H1 (cell line): ENCODE measurements around the gene CEP89. TPM values are rescaled to one million over a fixed set of nuclear protein-coding genes. Genes with fewer than 3 reads are reported as not detected.

Experiments
- CTCF ChIA-PET: fragments of 300-600 bp; sonication (Branson Sonifier 250); formaldehyde crosslinking; loops from one replicate; lab custom pipeline; 2021; ENCODE audit not compliant: partially characterized antibody; lab: Charles Lee
- POLR2A ChIA-PET: fragments of 300-600 bp; sonication (Branson Sonifier 250); formaldehyde crosslinking; loops from one replicate; lab custom pipeline; 2021; ENCODE audit warnings: inconsistent platforms; ENCODE audit not compliant: partially characterized antibody; lab: Charles Lee
- DNase-seq, 2 experiments: peaks; one replicate each; pipeline versions ENCODE4 v3.0.0 to v3.0.0-alpha.2; 2010 to 2022; ENCODE audit warnings: low spot score in 2 of 2, low read depth in 1 of 2, mixed read lengths in 1 of 2
- FAIRE-seq: peaks from 2 replicates; lab custom pipeline; 2011; peaks lifted over from hg19 to GRCh38; lab: Jason Lieb, UNC
- H2AFZ ChIP-seq: 2 replicates; pipeline ENCODE4 v1.8.1; 2012; ENCODE audit warnings: low read length, inconsistent platforms
- H2AK5ac ChIP-seq: 2 replicates; pipeline ENCODE4 v1.6.1; 2013; ENCODE audit warnings: low read depth, low read length
- H2BK120ac ChIP-seq: replicated peaks from 2 replicates; pipeline ENCODE3; 2013; ENCODE audit warnings: low read depth, low read length, inconsistent platforms
- H2BK12ac ChIP-seq: 2 replicates; pipeline ENCODE4 v1.6.1; 2013; ENCODE audit warnings: low read depth, low read length
- H2BK15ac ChIP-seq: 2 replicates; pipeline ENCODE4 v1.6.1; 2013; ENCODE audit warnings: low read length
- H2BK20ac ChIP-seq: 2 replicates; pipeline ENCODE4 v1.6.1; 2013; ENCODE audit warnings: low read length
- H2BK5ac ChIP-seq: 2 replicates; pipeline ENCODE4 v1.6.1; 2013; ENCODE audit warnings: low read depth, low read length
- H3K14ac ChIP-seq: 2 replicates; pipeline ENCODE4 v1.6.1; 2013; ENCODE audit warnings: inconsistent platforms; ENCODE audit not compliant: insufficient read length
- H3K18ac ChIP-seq: 2 replicates; pipeline ENCODE4 v1.6.1; 2013; ENCODE audit warnings: low read length; ENCODE audit errors: extremely low read depth
- H3K23ac ChIP-seq: 2 replicates; pipeline ENCODE4 v1.6.1; 2013; ENCODE audit warnings: inconsistent platforms; ENCODE audit not compliant: insufficient read length
- H3K23me2 ChIP-seq: 2 replicates; pipeline ENCODE4 v1.6.1; 2013; ENCODE audit warnings: low read depth, low read length
- H3K27ac ChIP-seq: 2 replicates; pipeline ENCODE4 v1.6.1; 2011; ENCODE audit warnings: low read depth, low read length, inconsistent platforms
- H3K27me3 ChIP-seq, 4 experiments: replicated peaks in 1 of 4; 1 replicate in 1 of 4; 2 replicates in 3 of 4; pipeline versions ENCODE4 v1.6.1 to v1.8.1; 2011 to 2013; ENCODE audit warnings: low read length in 3 of 4, mild to moderate bottlenecking in 3 of 4, inconsistent platforms in 2 of 4, mixed read lengths in 2 of 4, moderate library complexity in 1 of 4; ENCODE audit not compliant: control insufficient read depth in 3 of 4, insufficient read depth in 3 of 4; ENCODE audit errors: extremely low read depth in 1 of 4
- H3K36me3 ChIP-seq, 4 experiments: 2 replicates each; pipeline versions ENCODE4 v1.6.1 to v1.8.1; 2011 to 2013; ENCODE audit warnings: mild to moderate bottlenecking in 4 of 4, low read length in 3 of 4, moderate library complexity in 2 of 4, control low read depth in 1 of 4, inconsistent platforms in 1 of 4; ENCODE audit not compliant: insufficient read depth in 4 of 4, control insufficient read depth in 2 of 4
- H3K4ac ChIP-seq: replicated peaks from 2 replicates; pipeline ENCODE3; 2013; ENCODE audit warnings: low read length, low read depth, mixed read lengths, inconsistent platforms; ENCODE audit not compliant: insufficient read length
- H3K4me1 ChIP-seq, 4 experiments: replicated peaks in 1 of 4; 1 replicate in 1 of 4; 2 replicates in 3 of 4; pipeline versions ENCODE4 v1.6.1 to v1.8.1; 2011 to 2013; ENCODE audit warnings: low read length in 3 of 4, inconsistent platforms in 2 of 4, mixed read lengths in 1 of 4; ENCODE audit not compliant: insufficient read depth in 4 of 4, control insufficient read depth in 3 of 4
- H3K4me2 ChIP-seq, 2 experiments: 2 replicates each; pipeline versions ENCODE4 v1.6.1 to v1.8.1; 2011 to 2013; ENCODE audit warnings: low read depth in 2 of 2, low read length in 2 of 2, control low read depth in 1 of 2, inconsistent platforms in 1 of 2, mild to moderate bottlenecking in 1 of 2; ENCODE audit not compliant: insufficient read depth in 1 of 2
- H3K4me3 ChIP-seq, 4 experiments: fragments of 200-600, 300-600 bp in 1 of 4; sonication (generic), shearing (Covaris generic), sonication (Bioruptor Twin) in 1 of 4; 2 replicates each; pipeline versions ENCODE4 v1.5.1 to v1.8.1; 2011 to 2016; ENCODE audit warnings: low read length in 4 of 4, low read depth in 3 of 4, control low read depth in 2 of 4, inconsistent platforms in 2 of 4, mild to moderate bottlenecking in 2 of 4, mixed read lengths in 1 of 4, moderate library complexity in 1 of 4; ENCODE audit not compliant: insufficient read depth in 2 of 4; ENCODE audit errors: extremely low read depth in 1 of 4
- H3K56ac ChIP-seq: replicated peaks from 2 replicates; pipeline ENCODE3; 2013; ENCODE audit warnings: low read depth, mild to moderate bottlenecking, mixed read lengths, low read length, inconsistent platforms; ENCODE audit not compliant: insufficient read length
- H3K79me1 ChIP-seq: 2 replicates; pipeline ENCODE4 v1.6.1; 2013; ENCODE audit warnings: low read depth, low read length, control low read depth
- H3K79me2 ChIP-seq, 2 experiments: 2 replicates each; pipeline versions ENCODE4 v1.6.1 to v1.8.1; 2012 to 2013; ENCODE audit warnings: low read length in 2 of 2, mild to moderate bottlenecking in 2 of 2, inconsistent platforms in 1 of 2; ENCODE audit not compliant: insufficient read depth in 2 of 2, control insufficient read depth in 1 of 2
- H3K9ac ChIP-seq, 4 experiments: replicated peaks in 1 of 4; 1 replicate in 1 of 4; 2 replicates in 3 of 4; pipeline versions ENCODE4 v1.6.1 to v1.8.1; 2011 to 2013; ENCODE audit warnings: low read depth in 3 of 4, low read length in 3 of 4, control low read depth in 2 of 4, mild to moderate bottlenecking in 2 of 4, moderate library complexity in 2 of 4, inconsistent platforms in 1 of 4; ENCODE audit errors: extremely low read depth in 1 of 4
- H3K9me3 ChIP-seq, 2 experiments: 2 replicates each; pipeline versions ENCODE4 v1.6.1 to v1.8.1; 2012 to 2013; ENCODE audit warnings: mild to moderate bottlenecking in 2 of 2, moderate library complexity in 2 of 2, control low read depth in 1 of 2, inconsistent platforms in 1 of 2, low read depth in 1 of 2, low read length in 1 of 2, mixed read lengths in 1 of 2; ENCODE audit not compliant: insufficient read depth in 2 of 2
- H4K20me1 ChIP-seq, 2 experiments: replicated peaks in 1 of 2; 2 replicates each; pipeline versions ENCODE3 to v1.8.1; 2011 to 2013; ENCODE audit warnings: inconsistent platforms in 2 of 2, low read length in 2 of 2, mild to moderate bottlenecking in 1 of 2; ENCODE audit not compliant: insufficient read depth in 2 of 2, control insufficient read depth in 1 of 2
- H4K5ac ChIP-seq: 2 replicates; pipeline ENCODE4 v1.6.1; 2013; ENCODE audit warnings: low read length, low read depth, mixed read lengths, inconsistent platforms; ENCODE audit not compliant: insufficient read length
- H4K8ac ChIP-seq: 2 replicates; pipeline ENCODE4 v1.8.0; 2013; ENCODE audit warnings: mild to moderate bottlenecking, moderate library complexity, low read length, inconsistent platforms; ENCODE audit not compliant: insufficient read depth; ENCODE audit errors: extremely low read depth
- H4K91ac ChIP-seq: replicated peaks from 2 replicates; pipeline ENCODE3; 2013; ENCODE audit warnings: low read length, mixed read lengths, inconsistent platforms; ENCODE audit not compliant: insufficient read length
- BRCA1 ChIP-seq: IDR thresholded peaks from 2 replicates; pipeline ENCODE4 v1.6.1; 2012; ENCODE audit warnings: low read depth, low read length, improper control_type of control experiment
- CBX5 ChIP-seq: fragments of 300-800, 300-1000 bp; sonication (generic); IDR thresholded peaks from 2 replicates; pipeline ENCODE4 v1.7.1; 2016; ENCODE audit warnings: antibody characterized with exemption, low read length, low read depth
- CREB1 ChIP-seq: IDR thresholded peaks from 2 replicates; pipeline ENCODE4 v1.6.1; 2012; ENCODE audit warnings: inconsistent platforms
- EZH2 ChIP-seq: fragments of 200-600 bp; sonication (generic); IDR thresholded peaks from 2 replicates; pipeline ENCODE4 v1.7.1; 2012; ENCODE audit warnings: low read depth, mild to moderate bottlenecking, moderate library complexity, low read length, inconsistent platforms; ENCODE audit not compliant: severe bottlenecking
- JUN ChIP-seq: IDR thresholded peaks from 2 replicates; pipeline ENCODE4 v1.6.1; 2011; ENCODE audit warnings: low read depth, mild to moderate bottlenecking, improper control_type of control experiment, low read length
- NANOG ChIP-seq: IDR thresholded peaks from 2 replicates; pipeline ENCODE4 v1.6.1; 2011; ENCODE audit warnings: low read length, low read depth, mild to moderate bottlenecking, inconsistent platforms; ENCODE audit not compliant: insufficient read depth, poor library complexity, severe bottlenecking
- POLR2A ChIP-seq, 2 experiments: IDR thresholded peaks; 1 replicate in 1 of 2; 2 replicates in 1 of 2; pipeline ENCODE4 v1.6.1; 2011; ENCODE audit warnings: low read depth in 2 of 2, low read length in 2 of 2, mild to moderate bottlenecking in 2 of 2; ENCODE audit errors: control extremely low read depth in 1 of 2
- RBBP5 ChIP-seq: IDR thresholded peaks from 2 replicates; pipeline ENCODE4 v1.7.1; 2012; ENCODE audit warnings: low read depth, mild to moderate bottlenecking, inconsistent platforms, low read length, moderate library complexity, borderline replicate concordance
- RXRA ChIP-seq: IDR thresholded peaks from 2 replicates; pipeline ENCODE4 v1.6.1; 2011; ENCODE audit warnings: low read depth, mild to moderate bottlenecking, low read length, moderate library complexity; ENCODE audit not compliant: insufficient read depth
- TCF12 ChIP-seq: IDR thresholded peaks from 2 replicates; pipeline ENCODE4 v1.6.1; 2011; ENCODE audit warnings: low read depth, mild to moderate bottlenecking, low read length
- TEAD4 ChIP-seq: IDR thresholded peaks from 2 replicates; pipeline ENCODE4 v1.6.1; 2012; ENCODE audit warnings: low read depth, low read length, inconsistent platforms, mixed read lengths
- USF2 ChIP-seq: IDR thresholded peaks from 2 replicates; pipeline ENCODE4 v1.6.1; 2011; ENCODE audit warnings: low read length, improper control_type of control experiment
- WGBS, 2 experiments: shearing (Covaris generic) in 1 of 2; methylation state at CpG; one replicate each; pipeline versions ENCODE4 v1.1.6 to v1.1.7; 2013 to 2015; ENCODE audit warnings: low lambda C conversion rate in 2 of 2, mixed read lengths in 2 of 2, inconsistent platforms in 1 of 2, low coverage in 1 of 2, missing lambda C conversion rate in 1 of 2; ENCODE audit not compliant: insufficient replicate concordance in 2 of 2, insufficient coverage in 1 of 2, insufficient read length in 1 of 2; ENCODE audit errors: extremely low coverage in 1 of 2, missing lambda C conversion rate in 1 of 2; 5-methylcytosine and 5-hydroxymethylcytosine counted together
- polyA plus RNA-seq, 7 experiments: library from polyadenylated mRNA; depleted of rRNA in 3 of 7; stranded (reverse) in 5 of 7; unstranded in 2 of 7; fragments of >200 nt in 5 of 7; fragments of 200-250 nt in 2 of 7; gene quantifications; 1 replicate in 5 of 7; 2 replicates in 1 of 7; 4 replicates in 1 of 7; pipeline versions ENCODE4 v1.2.1 to v1.2.3, GENCODE V29; 2011 to 2013; ENCODE audit warnings: missing spikeins in 2 of 7, mixed read lengths in 2 of 7
- total RNA-seq: library from RNA; stranded (reverse); fragmentation: NEBNext Ultra II Directional; extraction: Animal tissue kit (Norgen Biotek cat#: 25700); gene quantifications from 2 replicates; pipeline ENCODE4 v1.2.1, GENCODE V29; 2021

The CEP89 gene
- total and polyA plus RNA-seq, 2 of the 8 experiments (the other 6 are each of a cell fraction or from before 2014, with no cell fraction given), result 23.0 to 23.6 TPM

DNA sequence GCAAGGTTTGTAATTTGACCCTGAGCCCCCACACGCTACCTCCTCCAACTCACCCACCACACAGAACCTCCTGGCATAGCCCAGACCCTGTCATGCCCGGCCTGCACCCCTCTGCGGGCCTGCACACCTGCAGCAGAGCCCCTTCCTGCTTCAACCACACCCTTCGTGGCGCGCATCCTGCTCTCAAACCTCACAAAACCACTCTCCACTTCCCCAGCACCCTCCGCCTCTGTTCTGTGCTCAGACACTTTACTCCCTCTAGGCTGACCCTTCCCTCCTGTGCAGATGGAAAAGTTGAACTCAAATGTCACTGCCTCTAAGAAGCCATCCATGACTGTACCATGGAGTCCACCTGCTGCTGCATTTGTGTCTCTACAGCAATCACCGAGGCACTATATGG lies 28.8 kb upstream of the CEP89 start:
- Histone ChIP-seq H3K36me3 (peaks cover 4 to 22% (median 11%) of the 10 kb centered on the region in 4 experiments; a peak in 5 of 8 replicates), H3K79me2 (no peaks in the 10 kb centered on the region), H3K27ac (no peak overlapping the region), H3K4me2 (no peak overlapping the region), H3K79me1 (no peaks in the 10 kb centered on the region), H3K18ac (no peak overlapping the region), H2BK20ac (no peak overlapping the region), H3K14ac (no peak overlapping the region), H4K91ac (no peak overlapping the region), H2AK5ac (no peak overlapping the region), H3K27me3 (no peaks in the 10 kb centered on the region), H3K4ac (no peak overlapping the region), H2AFZ (no peak overlapping the region), H3K9ac (no peak overlapping the region), H3K23ac (no peak overlapping the region), H3K9me3 (no peaks in the 10 kb centered on the region), H4K5ac (no peak overlapping the region), H2BK12ac (no peak overlapping the region), H4K8ac (no peak overlapping the region; the same call in 1 of the 2 replicates), H2BK5ac (no peak overlapping the region), H3K56ac (no peak overlapping the region), H3K23me2 (no peaks in the 10 kb centered on the region), H3K4me3 (no peak overlapping the region), H4K20me1 (peaks cover 0 to 2% of the 10 kb centered on the region in 2 experiments), H3K4me1 (no peaks in the 10 kb centered on the region), H2BK15ac (no peak overlapping the region), H2BK120ac (no peak overlapping the region)
- no peak for FAIRE-seq
- POLR2A ChIA-PET, result no interaction called here
- TF ChIP-seq POLR2A (IDR thresholded peaks at IDR 0.05; ENCODE audit: control extremely low read depth in 1 of 2, low read depth in 2 of 2, low read length in 2 of 2) (no peak), CREB1 (no peak), RXRA (no peak), CBX5 (no peak), EZH2 (no peak), BRCA1 (no peak), NANOG (no peak), RBBP5 (no peak), USF2 (no peak), TCF12 (no peak), TEAD4 (no peak), JUN (no peak)
- no peak for DNase-seq
- 93% methylated on average over 8 of the region's 8 CpGs; no CpG with 5 or more reads in 1 of the 2 experiments for WGBS, 2 experiments
- CTCF ChIA-PET, result interaction anchor here (1.1 to 1.5 kb wide), 2 partner anchors 22 to 49 kb away, joined by 3 to 5 read pairs; no protein-coding TSS in a partner anchor
